Right lung (tissue), 5 donors: ENCODE measurements around the gene SPTBN1. TPM values are rescaled to one million over a fixed set of nuclear protein-coding genes. Genes with fewer than 3 reads are reported as not detected.
"Not testable (repeated sequence)": the region's sequence is repeated elsewhere in the genome, so short reads cannot be mapped to it uniquely, and the experiment has no call there.

Experiments
- DNase-seq, 2 donors: peaks; one replicate each; pipeline ENCODE4 v3.0.0-alpha.2; 2013
- polyA plus RNA-seq, 5 donors: library from polyadenylated mRNA; unstranded; fragments of 120-200 nt; gene quantifications; one replicate each; pipeline versions ENCODE4 v1.2.1 to v1.2.3, GENCODE V29; 2013; ENCODE audit warnings: inconsistent platforms in 1 of 5, low replicate concordance in 1 of 5; ENCODE audit not compliant: insufficient read length in 5 of 5, insufficient read depth in 1 of 5

SPTBN1 gene
- polyA plus RNA-seq, 5 donors, result 413 to 552 (median 522) TPM

DNA sequence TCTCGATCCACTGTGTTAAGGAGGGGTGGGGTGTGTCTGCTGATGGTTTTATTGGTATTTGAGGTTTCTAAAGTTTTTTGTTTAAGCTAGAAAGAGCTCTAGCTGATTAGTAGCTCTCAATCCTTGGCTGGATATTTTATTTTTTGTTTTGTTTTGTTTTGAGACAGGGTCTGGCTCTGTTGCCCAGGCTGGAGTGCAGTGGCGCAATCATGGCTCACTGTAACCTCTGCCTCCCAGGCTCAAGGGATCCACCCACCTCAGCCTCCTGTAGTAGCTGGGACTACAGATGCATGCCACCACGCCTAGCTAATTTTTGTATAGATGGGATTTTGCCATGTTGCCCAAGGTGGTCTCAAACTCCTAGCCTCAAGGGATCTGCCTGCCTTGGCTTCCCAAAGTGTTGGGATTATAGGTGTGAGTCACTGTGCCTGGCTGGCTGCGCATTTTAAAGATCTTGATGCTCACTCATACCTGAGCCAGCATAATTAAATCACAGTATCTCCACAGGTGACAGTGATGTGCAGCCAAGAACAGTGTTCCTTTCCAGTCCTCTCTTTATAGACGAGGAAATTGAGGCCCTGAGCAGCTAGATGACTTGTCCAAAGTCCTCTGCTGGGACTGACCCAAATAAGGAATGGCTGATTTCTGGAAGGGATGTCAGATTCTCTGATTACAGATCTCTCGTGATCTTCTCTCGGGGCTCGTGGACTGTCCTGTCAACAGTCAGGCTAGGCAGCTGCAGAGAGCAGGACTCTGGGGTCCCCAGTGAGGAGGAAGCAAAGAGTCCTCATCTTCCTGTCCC is 44.5 kb downstream of the SPTBN1 start:
- no peak for DNase-seq

DNA sequence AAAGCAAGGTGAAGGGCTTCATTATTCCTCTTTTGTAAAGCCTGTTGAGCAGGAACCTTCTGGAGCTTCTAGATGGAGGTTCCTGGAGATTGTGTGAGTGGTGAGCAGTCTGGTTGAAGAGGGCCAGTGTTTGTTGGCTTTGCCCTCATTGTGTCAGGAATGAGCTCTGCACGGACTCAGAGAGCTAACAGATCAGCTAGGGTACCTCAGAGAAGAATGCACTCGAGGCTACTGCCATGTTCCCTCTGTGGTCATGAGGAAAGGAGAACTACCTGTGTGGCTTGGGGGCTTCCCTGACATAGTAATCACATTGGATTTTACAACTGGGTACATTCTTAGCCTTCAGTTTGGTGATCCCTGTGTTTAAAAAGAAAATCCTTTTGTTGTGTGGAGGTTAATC is 46.6 kb downstream of the SPTBN1 start:
- DNase-seq, result no peak

DNA sequence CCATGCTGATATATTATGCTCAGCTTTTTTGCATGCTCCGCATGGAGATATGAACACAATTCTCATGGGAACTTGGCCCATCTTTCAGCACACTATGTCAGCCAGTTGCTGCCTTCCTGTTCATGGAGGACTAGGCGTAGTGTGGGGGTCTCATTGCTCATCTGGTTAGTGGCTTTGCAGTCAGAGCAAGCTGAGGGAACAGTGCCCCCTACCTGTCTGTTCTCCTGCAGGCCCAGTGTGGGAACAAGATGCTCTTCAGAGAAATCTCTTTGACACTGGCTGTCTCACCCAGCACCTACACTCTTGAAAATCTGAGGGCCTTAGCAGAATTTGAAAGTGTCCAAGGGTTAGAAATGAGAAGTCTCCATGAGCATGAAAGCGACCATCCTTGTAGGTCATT is 47.1 kb downstream of the SPTBN1 start:
- no peak for DNase-seq

DNA sequence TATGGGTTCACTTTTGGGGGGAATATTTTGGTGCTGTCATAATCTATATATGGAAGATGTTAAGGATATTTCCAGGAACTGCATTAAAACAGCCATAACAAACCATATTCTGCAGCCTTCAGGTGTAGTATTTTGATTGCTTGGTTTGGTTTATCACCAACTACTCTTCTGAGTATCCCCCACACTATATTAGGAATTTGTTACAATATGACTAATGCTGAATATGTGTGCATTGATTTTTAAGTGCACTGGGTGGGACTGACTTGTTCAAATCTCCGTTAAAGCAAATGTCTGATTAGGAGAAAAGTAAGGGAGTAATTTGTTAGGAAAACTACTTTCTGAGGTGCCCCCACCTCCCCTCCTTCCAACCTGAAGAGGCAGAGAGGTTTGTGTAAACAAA is 47.7 kb downstream of the SPTBN1 start:
- DNase-seq, result no peak

DNA sequence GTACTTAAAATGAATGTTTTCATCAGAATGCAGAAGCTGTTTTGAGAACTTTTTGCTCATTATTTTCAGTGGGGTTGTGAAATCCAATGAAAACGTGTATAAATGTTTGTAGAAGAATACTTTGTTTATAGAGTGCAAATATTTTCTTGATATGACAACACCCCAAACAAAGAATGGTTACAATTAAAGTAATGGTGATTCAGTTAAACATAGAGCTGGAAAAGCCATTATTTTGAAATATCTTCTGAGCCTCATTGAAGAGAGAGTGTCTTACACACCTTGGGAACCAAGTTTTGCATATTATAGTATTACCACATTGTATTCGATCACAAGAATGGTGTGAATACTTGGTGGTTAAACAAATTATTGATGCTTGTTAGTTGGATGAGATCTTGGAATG is 48.7 kb downstream of the SPTBN1 start:
- DNase-seq, result no peak

DNA sequence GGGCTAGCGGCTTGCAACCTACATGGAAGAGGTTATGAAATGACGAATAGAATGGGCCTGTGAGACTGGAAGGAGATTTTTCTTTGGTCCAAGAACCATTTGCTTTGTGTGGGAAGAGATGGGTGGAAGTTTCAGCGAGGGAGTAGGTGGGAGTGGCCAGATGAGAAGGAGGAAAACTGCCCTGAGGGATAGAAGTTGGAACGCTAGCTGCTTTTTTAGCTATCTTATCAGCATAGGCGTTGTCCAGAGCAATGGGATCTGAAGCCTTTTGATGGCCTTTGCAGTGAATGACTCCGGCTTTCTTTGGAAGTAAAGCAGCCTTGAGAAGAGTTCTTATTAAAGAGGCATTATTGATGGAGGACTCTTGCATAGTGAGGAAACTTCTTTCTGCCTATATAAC is 52.4 kb downstream of the SPTBN1 start:
- no peak for DNase-seq

DNA sequence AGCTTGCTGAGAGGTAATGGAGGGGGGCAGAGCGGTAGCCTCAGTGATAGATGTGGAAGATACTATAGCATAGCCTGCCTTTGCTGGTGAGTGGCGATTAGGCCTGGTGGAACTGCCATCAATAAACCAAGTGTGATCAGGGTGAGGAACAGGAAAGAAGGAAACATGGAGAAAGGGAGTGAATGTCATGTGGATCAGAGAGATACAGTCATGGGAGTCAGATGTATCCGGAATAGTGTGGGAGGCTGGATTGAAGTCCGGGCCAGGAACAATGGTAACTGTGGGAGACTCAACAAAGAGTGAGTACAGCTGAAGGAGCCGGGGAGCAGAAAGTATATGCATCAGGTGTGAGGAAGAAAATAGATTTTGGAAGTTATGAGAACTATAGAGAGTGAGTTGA is 52.9 kb downstream of the SPTBN1 start:
- not testable (repeated sequence) for DNase-seq

DNA sequence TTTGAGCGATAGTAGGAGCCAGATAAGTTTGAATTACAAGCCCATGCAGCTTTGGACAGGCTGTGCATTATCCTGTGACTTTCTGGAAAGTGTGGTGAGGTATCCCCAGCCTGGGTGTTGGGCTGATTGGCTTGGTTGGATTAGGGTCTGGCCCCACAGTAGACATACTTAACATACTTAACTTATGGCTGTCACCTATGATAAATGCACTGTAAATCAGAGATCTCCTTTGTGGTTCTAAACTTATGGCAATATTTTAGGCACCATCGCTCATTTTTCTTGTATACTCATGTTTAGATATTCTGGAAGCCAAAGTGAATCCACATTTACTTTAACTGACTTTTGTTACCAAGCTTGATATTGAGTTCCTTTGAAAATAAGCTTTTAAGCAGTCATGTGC is 54.8 kb downstream of the SPTBN1 start:
- no peak for DNase-seq

DNA sequence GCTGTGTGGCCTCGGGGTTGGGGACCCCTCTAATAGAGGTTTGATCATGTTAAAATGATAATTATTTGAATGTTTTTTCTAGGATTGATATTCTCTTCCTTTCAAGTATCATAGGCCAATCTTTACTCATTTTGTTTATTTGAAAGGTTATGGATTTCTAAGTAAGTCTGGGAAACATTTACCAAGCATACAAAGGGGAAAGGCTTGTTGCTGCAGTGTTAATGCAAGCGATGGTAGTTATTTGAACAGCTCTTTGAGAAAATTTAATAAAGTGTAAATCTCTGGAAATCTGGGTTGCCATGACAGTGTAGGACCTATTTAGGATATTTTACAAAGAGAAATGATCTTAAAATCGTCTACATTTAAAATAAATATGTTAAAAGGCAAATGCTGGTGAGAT is 56.1 kb downstream of the SPTBN1 start:
- DNase-seq, result no peak

DNA sequence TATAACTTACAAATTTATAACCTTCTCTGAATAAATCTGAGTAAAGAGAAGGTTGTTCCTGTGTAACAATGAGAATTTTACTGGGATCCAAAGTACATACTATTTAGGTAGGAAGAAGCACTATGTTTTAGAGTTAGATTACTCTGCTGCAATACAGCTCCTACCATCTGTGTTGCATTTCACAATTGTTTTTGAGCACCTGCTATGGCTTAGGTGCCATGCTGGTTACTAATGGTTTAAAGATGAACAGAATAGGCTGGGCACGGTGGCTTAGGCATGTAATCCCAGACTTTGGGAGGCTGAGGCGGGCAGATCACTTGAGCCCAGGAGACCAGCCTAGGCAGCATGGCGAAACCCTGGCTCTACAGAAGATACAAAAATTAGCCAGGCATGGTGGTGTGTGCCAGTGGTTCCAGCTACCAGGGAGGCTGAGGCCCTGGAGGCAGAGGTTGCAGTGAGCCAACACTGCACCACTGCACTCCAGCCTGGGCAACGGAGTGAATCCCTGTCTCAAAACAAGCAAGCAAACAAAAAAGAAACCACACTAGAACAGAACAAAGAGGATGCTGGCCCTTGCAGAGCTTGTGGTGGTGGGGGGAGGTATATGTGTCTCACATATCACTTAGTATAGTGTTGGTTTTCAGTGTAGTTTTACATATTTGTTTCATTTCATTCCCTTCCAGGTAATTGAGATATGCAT is 56.7 kb downstream of the SPTBN1 start:
- DNase-seq, result no peak

DNA sequence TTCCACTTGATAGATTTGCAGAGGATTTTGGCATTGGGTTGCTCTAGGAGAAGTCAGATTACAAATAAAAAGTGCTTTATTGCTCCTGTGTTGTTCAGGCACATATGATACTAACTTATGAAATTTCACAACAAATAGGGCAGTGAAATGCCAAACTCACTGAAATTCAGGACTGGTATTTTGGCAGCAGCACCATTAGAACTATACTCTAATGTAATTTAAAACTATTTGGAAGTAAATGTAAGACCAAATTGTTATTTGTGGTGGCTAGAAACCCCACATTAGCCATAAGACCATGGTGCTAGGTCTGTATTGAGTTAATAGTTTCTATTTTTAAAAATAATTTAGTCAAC is 57.2 kb downstream of the SPTBN1 start:
- no peak for DNase-seq

DNA sequence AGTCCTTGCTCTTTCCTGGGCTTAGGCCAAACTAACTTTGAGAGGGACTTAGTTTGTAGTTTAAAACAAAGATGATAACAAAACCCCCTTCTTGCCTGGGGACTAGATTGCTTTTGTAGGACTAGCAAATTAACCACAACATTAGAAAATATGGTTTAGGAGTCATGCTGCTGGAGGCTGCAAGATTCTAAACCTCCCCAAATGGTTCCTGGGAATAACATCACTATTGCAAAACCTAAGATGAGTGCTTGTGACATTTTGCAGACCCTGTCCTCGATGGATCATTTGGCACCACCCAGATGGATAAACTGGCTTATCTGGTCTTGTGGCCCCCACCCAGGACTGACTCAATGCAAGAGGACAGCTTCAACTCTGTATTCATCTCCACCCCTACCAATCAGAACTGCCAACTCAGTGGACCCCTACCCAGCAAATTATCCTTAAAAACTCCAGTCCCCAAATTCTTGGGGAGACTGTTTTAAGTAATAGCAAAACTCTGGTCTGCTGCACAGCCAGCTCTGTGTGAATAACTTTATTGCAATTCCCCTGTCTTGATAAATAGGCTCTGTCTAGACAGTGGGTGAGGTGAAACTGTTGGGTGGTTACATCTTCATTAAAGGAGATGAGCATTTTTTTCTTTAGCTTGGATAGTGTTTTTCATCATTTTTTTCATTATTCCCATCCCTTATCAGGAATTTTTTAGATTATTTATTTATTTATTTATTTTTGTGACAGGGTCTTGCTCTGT is 58.9 kb downstream of the SPTBN1 start:
- DNase-seq, result peak; percentile 51 to 53

DNA sequence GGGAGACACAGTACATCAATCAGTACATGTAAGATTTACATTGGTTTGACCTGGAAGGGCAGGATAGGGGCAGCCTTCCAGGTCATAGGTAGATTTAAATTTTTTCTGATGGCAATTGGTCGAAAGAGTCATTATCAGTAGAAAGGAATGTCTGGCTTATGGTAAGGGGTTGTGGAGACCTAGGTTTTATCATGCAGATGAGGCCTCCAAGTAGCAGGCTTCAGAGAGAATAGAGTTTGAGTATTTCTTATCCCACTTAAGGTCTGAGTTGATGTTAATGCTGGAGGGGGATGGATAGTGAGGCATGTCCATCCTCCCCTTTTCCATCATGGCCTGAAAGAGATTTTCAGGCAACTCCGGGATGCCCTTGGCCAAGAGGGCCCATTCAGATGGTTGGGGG is 60.7 kb downstream of the SPTBN1 start:
- DNase-seq, result no peak

DNA sequence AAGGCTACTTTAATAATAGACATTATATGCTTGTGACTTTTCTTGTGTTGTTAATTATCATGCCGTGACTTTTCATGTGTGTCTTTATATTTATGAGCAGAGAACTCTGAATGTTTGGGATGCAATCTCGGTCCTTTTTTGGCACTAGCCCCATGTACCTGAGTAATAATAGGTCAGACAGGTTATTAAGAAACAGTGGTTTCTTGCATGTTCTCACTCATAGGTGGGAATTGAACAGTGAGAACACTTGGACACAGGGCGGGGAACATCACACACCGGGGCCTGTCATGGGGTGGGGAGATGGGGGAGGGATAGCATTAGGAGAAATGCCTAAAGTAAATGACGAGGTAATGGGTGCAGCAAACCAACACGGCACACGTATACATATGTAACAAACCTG is 61.9 kb downstream of the SPTBN1 start:
- not testable (repeated sequence) for DNase-seq

DNA sequence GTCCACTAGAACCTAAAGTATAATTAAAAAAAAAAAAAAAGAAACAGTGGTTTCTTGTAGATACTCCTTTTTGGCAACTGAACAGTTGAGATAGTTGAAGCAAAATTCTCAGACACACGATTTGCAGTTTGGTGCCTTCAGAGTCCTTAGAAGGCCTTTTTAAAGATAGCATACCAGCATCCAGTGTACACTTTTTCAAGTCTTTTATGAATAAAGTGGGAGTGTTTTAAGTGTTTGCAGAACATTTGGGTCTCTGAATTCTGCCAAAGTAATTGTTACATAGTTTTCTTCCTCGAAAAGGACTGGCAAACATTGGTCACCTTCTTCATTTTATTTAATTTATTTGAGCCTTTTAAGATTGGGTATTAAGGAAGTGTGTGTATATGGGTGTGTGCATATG is 62.3 kb downstream of the SPTBN1 start:
- DNase-seq, result no peak

DNA sequence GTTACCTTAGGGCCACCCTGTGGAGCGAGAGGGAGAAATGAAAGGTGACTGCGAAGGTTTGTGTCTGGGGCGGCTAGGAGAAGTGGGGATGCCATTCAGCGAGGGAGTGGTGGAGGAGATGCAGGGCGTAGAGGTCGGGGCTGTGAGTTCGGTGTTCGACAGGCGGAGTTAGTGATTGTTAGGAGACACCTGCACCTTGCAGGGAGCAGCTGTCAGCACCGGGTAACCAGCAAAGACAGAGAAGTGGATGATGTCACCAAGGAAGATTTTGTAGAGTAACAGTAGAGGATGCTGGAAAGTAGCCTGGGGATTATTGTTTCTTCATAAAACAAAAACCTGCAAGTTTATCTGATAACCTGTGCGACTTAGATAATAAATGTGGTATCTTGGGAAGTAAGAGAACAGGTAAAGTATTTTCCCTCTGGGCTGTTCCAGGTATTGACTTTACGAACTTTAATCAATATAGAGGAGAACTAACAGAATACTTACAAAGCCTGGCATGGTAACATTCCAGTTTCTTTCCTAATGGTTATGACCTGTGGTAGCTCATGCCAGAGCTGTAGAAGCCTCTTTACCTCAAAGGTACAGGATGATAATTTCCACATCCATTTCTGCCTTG is 63.8 kb downstream of the SPTBN1 start:
- DNase-seq, result no peak

DNA sequence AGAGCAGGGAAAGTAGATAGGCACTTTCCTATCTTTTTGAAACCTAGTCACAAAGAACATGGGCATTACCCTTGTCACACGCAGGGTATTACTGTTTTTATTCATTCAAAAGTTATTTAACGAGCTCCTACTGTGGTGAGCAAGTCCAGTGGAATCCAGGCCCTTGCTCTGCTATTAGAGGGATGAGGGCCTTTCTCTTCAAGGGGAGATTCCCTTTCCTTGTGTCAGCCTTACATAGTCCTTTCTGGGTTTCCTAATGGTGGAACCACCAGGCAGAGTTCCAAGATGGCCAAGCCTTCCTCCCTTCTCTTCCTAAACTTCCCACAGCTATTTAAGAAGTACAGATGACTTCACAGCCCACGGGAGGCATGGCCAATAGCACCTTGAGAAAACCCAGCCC is 64.6 kb downstream of the SPTBN1 start:
- no peak for DNase-seq

DNA sequence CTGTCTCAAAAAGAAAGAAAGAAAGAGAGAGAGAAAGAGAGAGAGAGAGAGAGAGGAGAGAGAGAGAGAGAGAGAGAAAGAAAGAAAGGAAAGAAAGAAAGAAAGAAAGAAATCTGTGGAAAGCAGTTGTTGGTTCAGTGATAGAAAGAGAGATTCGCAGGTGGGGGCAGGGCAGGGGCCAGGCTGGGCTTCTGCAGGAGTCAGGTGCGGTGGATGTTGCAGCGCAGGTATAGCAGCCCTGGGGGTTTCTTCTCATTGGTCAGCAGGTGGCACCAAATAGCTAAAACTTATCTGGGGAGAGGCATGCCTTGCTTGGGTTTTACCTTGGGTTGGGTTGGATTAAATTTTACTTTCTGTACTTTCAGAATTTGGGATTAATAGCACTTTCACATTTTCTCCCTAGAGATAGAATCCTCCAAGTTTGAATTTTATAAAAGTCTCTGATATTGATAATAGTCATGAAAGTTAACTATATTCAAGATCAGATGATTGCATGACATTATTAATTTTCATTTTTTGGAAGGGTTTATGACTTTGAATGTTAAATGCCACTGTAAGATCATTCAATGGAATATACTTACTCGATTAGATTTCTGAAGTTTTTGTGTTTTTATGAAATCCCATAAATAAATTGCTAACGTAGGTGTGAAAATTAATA is 66.6 kb downstream of the SPTBN1 start:
- DNase-seq, result no peak

DNA sequence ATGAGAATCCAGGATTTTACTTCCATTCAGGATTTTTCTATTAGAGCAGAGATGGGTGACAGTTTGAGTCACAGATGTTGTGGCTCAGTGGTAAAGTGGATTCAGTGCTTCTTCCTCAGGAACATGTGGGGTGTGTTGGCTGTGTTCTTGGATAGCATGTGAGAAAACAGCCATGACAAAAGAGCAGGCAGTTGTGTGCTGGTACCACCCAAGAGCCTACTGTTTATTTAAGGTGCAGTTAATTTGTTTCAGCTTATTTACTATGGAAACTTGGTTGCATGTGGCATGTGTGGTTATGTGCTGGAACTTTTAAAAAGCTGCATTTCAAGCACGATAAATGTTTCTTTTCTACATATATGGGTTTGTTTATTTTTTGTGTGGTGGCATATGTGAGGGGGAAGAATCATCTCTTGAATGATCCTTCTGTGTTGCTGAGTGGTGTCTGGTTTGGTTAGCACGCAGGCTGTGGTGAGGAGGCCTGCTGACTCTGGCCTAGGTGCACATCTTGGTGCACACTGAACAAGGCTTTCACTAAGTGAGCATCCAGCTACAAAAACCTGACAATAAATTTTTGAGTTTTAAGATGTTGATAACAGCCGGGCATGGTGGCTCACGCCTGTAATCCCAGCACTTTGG is 67.3 kb downstream of the SPTBN1 start:
- DNase-seq, result no peak

DNA sequence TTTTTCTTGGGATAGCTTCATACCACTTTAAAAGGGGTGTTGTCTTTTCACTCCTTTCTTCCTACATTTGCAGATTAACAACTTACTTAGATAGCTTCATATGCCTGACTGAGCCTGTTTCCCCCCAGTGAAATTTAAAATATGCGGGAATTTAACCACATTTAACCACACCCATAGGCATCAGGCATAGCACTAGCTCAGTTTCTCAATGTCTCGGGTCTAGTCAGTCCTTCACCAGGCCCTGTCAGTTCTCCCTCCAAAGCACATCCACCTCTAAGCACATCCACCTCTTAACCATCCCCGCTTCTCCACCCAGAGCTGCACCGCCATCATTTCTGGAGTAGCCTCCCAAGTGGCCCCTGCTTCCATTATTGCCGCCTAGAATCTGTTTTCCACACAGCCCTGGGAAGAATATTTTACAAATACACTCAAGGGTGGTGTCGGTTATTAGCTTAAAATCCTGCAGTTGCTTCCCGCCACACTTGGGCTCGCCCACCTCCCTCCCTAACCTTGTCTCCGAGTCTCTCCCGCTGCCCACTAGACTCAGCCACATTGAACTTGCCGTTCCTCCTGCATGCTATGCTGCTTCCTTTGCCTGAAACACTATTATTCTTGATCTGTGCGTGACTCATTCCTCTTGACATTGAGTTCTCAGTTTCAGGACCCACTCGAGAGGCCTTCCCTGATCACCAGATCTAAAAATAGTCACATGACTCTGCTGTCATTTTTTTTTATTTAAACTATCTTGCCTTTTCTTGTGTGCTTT is 68.3 kb downstream of the SPTBN1 start:
- no peak for DNase-seq

DNA sequence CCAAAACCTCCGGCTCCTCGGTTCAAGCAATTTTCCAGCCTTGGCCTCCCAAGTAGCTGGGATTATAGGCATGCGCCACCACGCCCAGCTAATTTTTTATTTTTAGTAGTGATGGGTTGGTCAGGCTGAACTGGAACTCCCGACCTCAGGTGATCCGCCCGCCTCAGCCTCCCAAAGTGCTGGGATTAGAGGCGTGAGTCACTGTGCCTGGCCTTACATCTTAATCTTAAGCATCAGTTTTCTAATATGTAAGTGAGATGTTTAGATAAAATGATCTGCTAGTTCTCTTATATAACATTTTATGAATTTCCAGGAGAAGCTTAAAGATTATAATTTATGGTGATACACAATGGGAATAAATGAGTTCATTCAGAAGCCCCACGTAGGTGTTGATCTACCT is 69.2 kb downstream of the SPTBN1 start:
- no peak for DNase-seq
